Measurements from ENCODE around the gene KIAA1958.

Gene KIAA1958

GRCh38 chr9:112465352-112465751, 21.3 kb upstream of the KIAA1958 start:
- DNase-seq (ENCODE audit: extremely low read depth, insufficient read length): no peak
- no peak overlapping the region for H3K4me3 ChIP-seq (replicated peaks; ENCODE audit: low read depth, low read length)
- H3K36me3 ChIP-seq (ENCODE audit: control insufficient read depth, insufficient read depth, low read length): peaks cover 1% of the 10 kb centered on the region; the same call in 1 of the 2 replicates

GRCh38 chr9:112472996-112473395, 13.6 kb upstream of the KIAA1958 start:
- TF ChIP-seq, protein P1, sequence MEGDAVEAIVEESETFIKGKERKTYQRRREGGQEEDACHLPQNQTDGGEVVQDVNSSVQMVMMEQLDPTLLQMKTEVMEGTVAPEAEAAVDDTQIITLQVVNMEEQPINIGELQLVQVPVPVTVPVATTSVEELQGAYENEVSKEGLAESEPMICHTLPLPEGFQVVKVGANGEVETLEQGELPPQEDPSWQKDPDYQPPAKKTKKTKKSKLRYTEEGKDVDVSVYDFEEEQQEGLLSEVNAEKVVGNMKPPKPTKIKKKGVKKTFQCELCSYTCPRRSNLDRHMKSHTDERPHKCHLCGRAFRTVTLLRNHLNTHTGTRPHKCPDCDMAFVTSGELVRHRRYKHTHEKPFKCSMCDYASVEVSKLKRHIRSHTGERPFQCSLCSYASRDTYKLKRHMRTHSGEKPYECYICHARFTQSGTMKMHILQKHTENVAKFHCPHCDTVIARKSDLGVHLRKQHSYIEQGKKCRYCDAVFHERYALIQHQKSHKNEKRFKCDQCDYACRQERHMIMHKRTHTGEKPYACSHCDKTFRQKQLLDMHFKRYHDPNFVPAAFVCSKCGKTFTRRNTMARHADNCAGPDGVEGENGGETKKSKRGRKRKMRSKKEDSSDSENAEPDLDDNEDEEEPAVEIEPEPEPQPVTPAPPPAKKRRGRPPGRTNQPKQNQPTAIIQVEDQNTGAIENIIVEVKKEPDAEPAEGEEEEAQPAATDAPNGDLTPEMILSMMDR (IDR thresholded peaks at IDR 0.05; ENCODE audit: insufficient read depth, low read length, poor library complexity, severe bottlenecking): no peak
- no peak for DNase-seq (ENCODE audit: extremely low read depth, insufficient read length)
- Histone ChIP-seq H3K4me3 (replicated peaks; ENCODE audit: low read depth, low read length) (no peak overlapping the region), H3K27me3 (replicated peaks; ENCODE audit: control insufficient read depth, insufficient read depth, low read length) (no peaks in the 10 kb centered on the region), H3K36me3 (ENCODE audit: control insufficient read depth, insufficient read depth, low read length) (peaks cover 1% of the 10 kb centered on the region)

More at GRCh38 chr9:112465352-112465751, 21.3 kb upstream of the KIAA1958 start:
- TF ChIP-seq, protein P1 (IDR thresholded peaks at IDR 0.05; ENCODE audit: insufficient read depth, low read length, poor library complexity, severe bottlenecking): no peak
- H3K27me3 ChIP-seq (replicated peaks; ENCODE audit: control insufficient read depth, insufficient read depth, low read length): no peaks in the 10 kb centered on the region

DNA sequence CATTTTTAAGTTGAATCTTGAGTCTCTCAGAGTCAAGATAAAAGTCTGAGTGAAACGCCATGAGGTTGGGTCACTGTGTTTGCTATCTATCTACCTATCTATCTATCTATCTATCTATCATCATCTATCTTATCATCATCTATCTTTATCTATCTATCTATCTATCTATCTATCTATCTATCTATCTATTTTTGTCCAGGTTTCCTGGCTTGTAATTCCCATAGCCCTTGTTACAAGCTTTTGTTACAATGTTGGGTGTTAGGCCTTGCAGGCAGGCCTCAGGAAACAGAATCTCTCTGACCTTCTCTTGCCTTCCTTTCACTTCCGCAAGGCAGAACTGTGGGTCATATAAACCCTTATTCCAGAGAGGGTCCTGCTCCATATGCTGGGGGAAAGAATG, 12.6 kb upstream of the KIAA1958 start:
- DNase-seq (ENCODE audit: extremely low read depth, insufficient read length): no peak
- no peaks in the 10 kb centered on the region; the same call in none of the 2 replicates for H3K36me3 ChIP-seq (ENCODE audit: control insufficient read depth, insufficient read depth, low read length)
- H3K27me3 ChIP-seq (replicated peaks; ENCODE audit: control insufficient read depth, insufficient read depth, low read length): no peaks in the 10 kb centered on the region
- TF ChIP-seq, protein P1 (IDR thresholded peaks at IDR 0.05; ENCODE audit: insufficient read depth, low read length, poor library complexity, severe bottlenecking): no peak
- H3K4me3 ChIP-seq (replicated peaks; ENCODE audit: low read depth, low read length): no peak overlapping the region

DNA sequence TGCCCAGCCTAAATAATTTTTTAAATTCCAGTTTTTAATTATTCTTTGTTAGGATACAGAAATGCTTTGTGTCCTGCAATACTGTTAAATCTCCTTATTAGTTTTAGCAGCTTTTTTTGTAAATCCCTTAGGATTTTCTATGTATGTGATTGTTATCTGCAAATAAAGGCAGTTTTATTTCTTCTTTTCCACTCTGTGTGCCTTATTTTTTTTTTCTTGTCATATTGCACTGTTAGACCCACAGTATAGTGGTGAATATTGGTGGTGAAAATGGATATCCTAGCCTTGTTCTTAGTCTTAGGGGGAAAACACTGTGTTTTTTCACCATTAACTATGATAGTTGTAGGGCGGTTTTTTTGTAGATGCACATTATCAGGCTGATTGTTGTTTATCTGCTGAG, 11.3 kb upstream of the KIAA1958 start:
- TF ChIP-seq, protein P1 (IDR thresholded peaks at IDR 0.05; ENCODE audit: insufficient read depth, low read length, poor library complexity, severe bottlenecking): no peak
- no peak for DNase-seq (ENCODE audit: extremely low read depth, insufficient read length)
- Histone ChIP-seq H3K36me3 (ENCODE audit: control insufficient read depth, insufficient read depth, low read length) (no peaks in the 10 kb centered on the region; the same call in none of the 2 replicates), H3K27me3 (replicated peaks; ENCODE audit: control insufficient read depth, insufficient read depth, low read length) (no peaks in the 10 kb centered on the region), H3K4me3 (replicated peaks; ENCODE audit: low read depth, low read length) (no peak overlapping the region)

GRCh38 chr9:112477330-112477729, 9.3 kb upstream of the KIAA1958 start:
- no peak overlapping the region for H3K4me3 ChIP-seq (replicated peaks; ENCODE audit: low read depth, low read length)
- no peaks in the 10 kb centered on the region; the same call in 1 of the 2 replicates for H3K36me3 ChIP-seq (ENCODE audit: control insufficient read depth, insufficient read depth, low read length)
- TF ChIP-seq, protein P1 (IDR thresholded peaks at IDR 0.05; ENCODE audit: insufficient read depth, low read length, poor library complexity, severe bottlenecking): no peak

GRCh38 chr9:112479221-112479620, 7.4 kb upstream of the KIAA1958 start:
- TF ChIP-seq, protein P1 (IDR thresholded peaks at IDR 0.05; ENCODE audit: insufficient read depth, low read length, poor library complexity, severe bottlenecking): no peak

More at GRCh38 chr9:112477330-112477729, 9.3 kb upstream of the KIAA1958 start:
- no peak for DNase-seq (ENCODE audit: extremely low read depth, insufficient read length)
- H3K27me3 ChIP-seq (replicated peaks; ENCODE audit: control insufficient read depth, insufficient read depth, low read length): no peaks in the 10 kb centered on the region

More at GRCh38 chr9:112479221-112479620, 7.4 kb upstream of the KIAA1958 start:
- Histone ChIP-seq H3K27me3 (replicated peaks; ENCODE audit: control insufficient read depth, insufficient read depth, low read length) (no peaks in the 10 kb centered on the region), H3K4me3 (replicated peaks; ENCODE audit: low read depth, low read length) (no peak overlapping the region), H3K36me3 (ENCODE audit: control insufficient read depth, insufficient read depth, low read length) (no peaks in the 10 kb centered on the region; the same call in 1 of the 2 replicates)
- no peak for DNase-seq (ENCODE audit: extremely low read depth, insufficient read length)

All from GM06990 (cell line).